ENCODE measurements around the gene COPZ2. TPM values are rescaled to one million over a fixed set of nuclear protein-coding genes. Genes with fewer than 3 reads are reported as not detected.

COPZ2 gene
- total and polyA plus RNA-seq, 9 of the 15 experiments (the other 6 are each of a cell fraction or from before 2014, with no cell fraction given): 0.22 to 0.49 TPM; not detected in 7

- Histone ChIP-seq H3K4me1 (replicated peaks in 1 of 2; ENCODE audit: control insufficient read depth in 2 of 2, insufficient read depth in 2 of 2, low read length in 2 of 2) (peaks cover 31% of the 10 kb centered on the region in 2 experiments), H3K9me3 (replicated peaks; ENCODE audit: control insufficient read depth, insufficient read depth, low read depth, low read length) (no peaks in the 10 kb centered on the region), H3K4me3 (no peak overlapping the region), H3K79me2 (ENCODE audit: control insufficient read depth, insufficient read depth, low read length) (no peaks in the 10 kb centered on the region), H4K20me1 (replicated peaks; ENCODE audit: control insufficient read depth, insufficient read depth, low read length) (no peaks in the 10 kb centered on the region), H3K9me1 (ENCODE audit: control insufficient read depth, insufficient read depth, low read length) (no peaks in the 10 kb centered on the region), H3K4me2 (ENCODE audit: insufficient read depth, low read length) (no peak overlapping the region), H3K27ac (ENCODE audit: extremely low read depth, low read depth, low read length) (no peak overlapping the region), H2AFZ (ENCODE audit: low read depth, low read length) (peak overlapping the region; percentile 41; the same call in 1 of the 2 replicates), H3K27me3 (ENCODE audit: control insufficient read depth in 2 of 2, insufficient read depth in 2 of 2, low read length in 2 of 2) (no peaks in the 10 kb centered on the region), H3K9ac (ENCODE audit: insufficient read depth in 1 of 2, low read depth in 2 of 2, low read length in 2 of 2) (no peak overlapping the region), H3K36me3 (ENCODE audit: control insufficient read depth, insufficient read depth, low read length) (no peaks in the 10 kb centered on the region)
- ChIA-PET CTCF (ENCODE audit: low intra/inter-chr PET ratio) (no interaction called here), POLR2A (interaction anchor here (0.7 to 1.7 kb wide), 6 partner anchors 10 to 43 kb away, joined by 3 to 8 read pairs (median 4); no protein-coding TSS in a partner anchor)
- DNase-seq (ENCODE audit: extremely low read depth in 1 of 4, low spot score in 3 of 4): no peak
- peak; percentile 45; the same call in 2 of the 3 replicates for ATAC-seq
- FAIRE-seq: no peak
- WGBS (ENCODE audit: insufficient coverage, low coverage, missing lambda C conversion rate): 39% methylated on average over 4 of the region's 4 CpGs
- intact Hi-C loops (cut with micrococcal nuclease) (no loop called here), in situ Hi-C loops (cut with MboI) (no loop called here)
- BruUV-seq (replicated peaks): no TSS peak
- no peak for TF ChIP-seq BDP1 (IDR thresholded peaks at IDR 0.05; ENCODE audit: insufficient read depth, insufficient read length)
- TF ChIP-seq, protein P1, sequence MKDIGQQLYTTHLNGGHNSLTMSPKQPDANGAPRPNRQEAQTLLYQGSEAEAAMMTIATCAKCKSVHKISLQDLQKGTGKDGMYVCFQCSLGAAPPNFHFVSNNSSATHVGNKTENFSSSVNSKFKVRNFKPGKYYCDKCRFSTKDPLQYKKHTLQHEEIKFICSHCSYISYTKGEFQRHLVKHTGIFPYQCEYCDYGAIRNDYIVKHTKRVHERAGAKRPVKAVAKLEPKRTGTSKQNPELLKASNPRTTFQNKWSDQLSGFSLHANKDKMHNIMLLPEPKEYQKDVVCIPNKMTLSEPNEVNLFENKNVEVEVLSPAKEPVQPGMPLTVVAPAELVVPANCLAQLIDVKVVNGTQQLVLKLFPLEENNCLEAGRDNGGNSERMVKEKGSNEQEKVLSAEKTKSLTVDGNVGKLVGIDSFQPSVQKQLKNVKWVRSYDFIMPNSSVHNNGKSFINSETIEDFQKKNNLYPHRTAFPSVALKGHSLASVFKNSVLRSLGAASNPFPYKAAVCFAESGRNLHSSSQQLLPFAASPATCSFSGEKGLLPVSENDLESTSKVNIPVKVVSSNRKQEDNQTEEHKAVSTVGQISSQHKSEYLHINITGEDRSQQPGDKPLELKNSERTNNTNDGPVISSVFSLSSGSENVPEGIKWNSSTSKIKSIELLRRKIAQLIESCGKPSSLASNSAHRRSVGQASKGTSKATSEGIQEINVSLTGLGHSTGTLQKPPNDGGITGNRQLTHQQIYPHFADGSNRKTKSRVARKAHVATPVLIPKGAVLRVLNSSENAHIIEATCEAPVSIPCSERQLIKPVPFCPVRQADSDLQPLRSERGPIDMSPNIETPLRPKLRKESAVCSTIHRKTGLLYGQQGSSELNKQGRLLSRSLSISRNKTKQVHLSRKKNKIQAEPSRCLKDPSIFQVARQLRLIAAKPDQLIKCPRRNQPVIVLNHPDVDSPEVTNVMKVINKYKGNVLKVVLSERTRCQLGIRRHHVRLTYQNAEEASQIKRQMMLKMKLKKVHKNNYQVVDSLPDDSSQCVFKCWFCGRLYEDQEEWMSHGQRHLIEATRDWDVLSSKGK (CRISPR knock-in tag; IDR thresholded peaks at IDR 0.05): no peak
- 0 out of 2 replicates have a peak, but pooled peaks have one; percentile 36 for TF ChIP-seq CEBPB (tag; IDR thresholded peaks at IDR 0.05)
- TF ChIP-seq PRPF4 (IDR thresholded peaks at IDR 0.05; ENCODE audit: insufficient read depth, low read depth, low read length, poor library complexity, severe bottlenecking): no peak
- TF ChIP-seq CEBPG (CRISPR knock-in tag; IDR thresholded peaks at IDR 0.05): peak; percentile 43; the same call in 1 of the 2 replicates
- TF ChIP-seq CEBPG (tag; conservative IDR thresholded peaks at IDR 0.05 in 1 of 2, IDR thresholded peaks at IDR 0.05 in 1 of 2): no peak
- TF ChIP-seq SRF (CRISPR knock-in tag; IDR thresholded peaks at IDR 0.05): no peak
- TF ChIP-seq ZKSCAN3 (CRISPR knock-in tag; IDR thresholded peaks at IDR 0.05): no peak
- no peak for TF ChIP-seq TEAD4 (IDR thresholded peaks at IDR 0.05; ENCODE audit: low read length)
- no peak for TF ChIP-seq TEAD4 (CRISPR knock-in tag; IDR thresholded peaks at IDR 0.05; ENCODE audit: borderline replicate concordance)
- TF ChIP-seq, protein P2, sequence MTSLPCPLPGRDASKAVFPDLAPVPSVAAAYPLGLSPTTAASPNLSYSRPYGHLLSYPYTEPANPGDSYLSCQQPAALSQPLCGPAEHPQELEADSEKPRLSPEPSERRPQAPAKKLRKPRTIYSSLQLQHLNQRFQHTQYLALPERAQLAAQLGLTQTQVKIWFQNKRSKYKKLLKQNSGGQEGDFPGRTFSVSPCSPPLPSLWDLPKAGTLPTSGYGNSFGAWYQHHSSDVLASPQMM (CRISPR knock-in tag; IDR thresholded peaks at IDR 0.05): no peak
- TF ChIP-seq, protein P3, sequence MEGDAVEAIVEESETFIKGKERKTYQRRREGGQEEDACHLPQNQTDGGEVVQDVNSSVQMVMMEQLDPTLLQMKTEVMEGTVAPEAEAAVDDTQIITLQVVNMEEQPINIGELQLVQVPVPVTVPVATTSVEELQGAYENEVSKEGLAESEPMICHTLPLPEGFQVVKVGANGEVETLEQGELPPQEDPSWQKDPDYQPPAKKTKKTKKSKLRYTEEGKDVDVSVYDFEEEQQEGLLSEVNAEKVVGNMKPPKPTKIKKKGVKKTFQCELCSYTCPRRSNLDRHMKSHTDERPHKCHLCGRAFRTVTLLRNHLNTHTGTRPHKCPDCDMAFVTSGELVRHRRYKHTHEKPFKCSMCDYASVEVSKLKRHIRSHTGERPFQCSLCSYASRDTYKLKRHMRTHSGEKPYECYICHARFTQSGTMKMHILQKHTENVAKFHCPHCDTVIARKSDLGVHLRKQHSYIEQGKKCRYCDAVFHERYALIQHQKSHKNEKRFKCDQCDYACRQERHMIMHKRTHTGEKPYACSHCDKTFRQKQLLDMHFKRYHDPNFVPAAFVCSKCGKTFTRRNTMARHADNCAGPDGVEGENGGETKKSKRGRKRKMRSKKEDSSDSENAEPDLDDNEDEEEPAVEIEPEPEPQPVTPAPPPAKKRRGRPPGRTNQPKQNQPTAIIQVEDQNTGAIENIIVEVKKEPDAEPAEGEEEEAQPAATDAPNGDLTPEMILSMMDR (IDR thresholded peaks at IDR 0.05 in 2 of 3, conservative IDR thresholded peaks at IDR 0.05 in 1 of 3; ENCODE audit: insufficient read depth in 2 of 3, low read depth in 1 of 3, low read length in 3 of 3): 0 out of 6 replicates have a peak, but pooled peaks of 1 of the 3 experiments have one; percentile 30
- no peak for TF ChIP-seq HNRNPLL (IDR thresholded peaks at IDR 0.05; ENCODE audit: low read depth, low read length, poor library complexity, severe bottlenecking)
Observed at GRCh38 chr17:47999582-47999981, 38.0 kb downstream of the COPZ2 start.

Data from K562 (cell line).